Stimulated activated CD8-positive, alpha-beta memory T cell treated with anti-CD3 and anti-CD28 coated beads, Interleukin-2, amount 100 ng/mL, for 48 hours (primary cell): ENCODE measurements around the gene CCDC50.
A peak's percentile ranks its signal among the peaks of the same experiment; 100 is the strongest.

Experiments
- DNase-seq, 2 donors: peaks; one replicate each; pipeline ENCODE4 v3.0.0-alpha.2; 2020; ENCODE audit warnings: low read depth in 2 of 2

CCDC50 gene

GRCh38 chr3:191328962-191329653 lies at the start of gene CCDC50:
Gene CCDC50, plus strand, starts transcription at chr3:191329394. Its CDS starts 281 bp downstream, at chr3:191329675.
- DNase-seq, result peak in 1 of 2 donors; percentile 35

DNA sequence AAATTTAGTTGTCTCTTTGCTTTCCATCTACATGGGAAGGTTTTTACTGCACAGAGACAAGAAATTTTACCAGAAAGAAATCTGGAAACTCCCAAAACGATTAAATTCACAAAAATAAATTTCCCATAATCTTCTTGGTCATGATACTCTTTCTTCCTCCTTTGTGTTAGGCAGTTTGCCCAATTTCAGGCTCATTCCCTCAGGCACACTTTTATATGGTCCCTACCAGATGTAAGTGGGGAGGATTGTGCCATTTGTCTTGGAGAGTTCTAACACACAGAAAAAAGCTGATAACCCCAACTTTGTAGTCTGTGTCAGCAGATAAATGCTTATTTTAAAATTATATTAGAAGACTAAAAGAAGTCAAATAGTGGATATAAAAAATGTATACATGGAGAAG lies 49.1 kb upstream of the CCDC50 start:
- DNase-seq, result no peak

GRCh38 chr3:191280882-191281281 lies 48.3 kb upstream of the CCDC50 start:
- no peak for DNase-seq

DNA sequence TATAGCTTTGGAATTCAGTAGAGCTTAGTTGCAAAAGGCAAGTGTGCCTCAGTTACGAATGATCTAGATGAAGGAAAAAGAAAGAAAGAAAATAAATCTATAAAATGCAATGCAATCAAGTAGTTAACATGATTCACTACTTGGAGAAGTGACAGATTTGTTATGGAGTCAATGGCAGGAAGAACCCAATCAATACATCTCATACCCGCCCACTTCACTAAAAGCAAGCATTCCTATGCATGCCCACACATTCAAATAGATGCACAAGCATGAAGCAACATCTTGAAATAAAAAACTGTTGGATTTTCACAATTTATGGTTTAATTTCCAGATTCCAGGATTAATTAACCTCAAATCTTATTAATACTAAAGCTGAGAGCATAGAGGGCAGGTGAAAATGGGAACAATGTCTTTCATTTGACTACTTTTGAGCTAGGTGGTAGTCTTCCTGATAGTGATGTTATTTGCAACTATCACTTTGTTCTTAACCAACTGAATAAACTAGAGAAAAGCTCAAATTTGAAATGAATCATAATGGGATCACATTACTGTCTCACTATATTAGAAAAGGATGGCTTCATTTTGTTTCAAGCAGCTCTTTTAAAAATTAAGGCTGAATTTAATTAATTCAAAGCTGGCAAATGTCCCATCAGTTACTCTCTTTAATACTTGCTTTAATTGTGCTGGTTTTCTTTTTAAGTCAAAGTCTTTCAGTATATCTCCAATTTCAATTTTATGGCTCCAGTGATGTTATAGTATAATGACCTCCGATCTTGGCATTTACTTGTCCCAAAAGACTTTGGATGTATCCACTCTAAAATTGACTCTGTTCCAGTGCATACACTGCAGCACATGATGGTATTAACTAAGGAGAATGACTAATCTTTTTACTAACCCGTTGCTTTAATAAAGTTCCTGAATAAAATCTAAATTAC lies 46.7 kb upstream of the CCDC50 start:
- no peak for DNase-seq

DNA sequence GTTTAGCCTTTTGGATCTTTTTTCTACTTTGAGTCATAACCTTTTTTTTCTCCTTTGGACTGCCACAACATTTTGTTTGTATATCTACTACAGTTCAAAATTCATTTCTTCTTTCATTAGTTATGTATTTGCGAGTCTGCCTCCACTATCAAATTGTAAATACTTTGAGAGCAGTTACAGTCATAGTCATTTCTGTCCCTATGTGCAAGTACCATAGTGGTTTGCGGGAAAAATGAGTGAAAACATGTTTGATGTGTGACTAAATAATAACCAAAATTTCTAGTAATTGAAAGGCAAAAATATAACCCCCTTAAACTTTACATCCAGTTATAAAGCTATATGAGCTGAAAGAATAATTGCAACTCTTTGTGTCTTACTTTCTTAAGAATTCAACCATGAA lies 45.8 kb upstream of the CCDC50 start:
- DNase-seq, result no peak

- DNase-seq, result no peak
Observed at GRCh38 chr3:191290311-191291025, 38.7 kb upstream of the CCDC50 start.

DNA sequence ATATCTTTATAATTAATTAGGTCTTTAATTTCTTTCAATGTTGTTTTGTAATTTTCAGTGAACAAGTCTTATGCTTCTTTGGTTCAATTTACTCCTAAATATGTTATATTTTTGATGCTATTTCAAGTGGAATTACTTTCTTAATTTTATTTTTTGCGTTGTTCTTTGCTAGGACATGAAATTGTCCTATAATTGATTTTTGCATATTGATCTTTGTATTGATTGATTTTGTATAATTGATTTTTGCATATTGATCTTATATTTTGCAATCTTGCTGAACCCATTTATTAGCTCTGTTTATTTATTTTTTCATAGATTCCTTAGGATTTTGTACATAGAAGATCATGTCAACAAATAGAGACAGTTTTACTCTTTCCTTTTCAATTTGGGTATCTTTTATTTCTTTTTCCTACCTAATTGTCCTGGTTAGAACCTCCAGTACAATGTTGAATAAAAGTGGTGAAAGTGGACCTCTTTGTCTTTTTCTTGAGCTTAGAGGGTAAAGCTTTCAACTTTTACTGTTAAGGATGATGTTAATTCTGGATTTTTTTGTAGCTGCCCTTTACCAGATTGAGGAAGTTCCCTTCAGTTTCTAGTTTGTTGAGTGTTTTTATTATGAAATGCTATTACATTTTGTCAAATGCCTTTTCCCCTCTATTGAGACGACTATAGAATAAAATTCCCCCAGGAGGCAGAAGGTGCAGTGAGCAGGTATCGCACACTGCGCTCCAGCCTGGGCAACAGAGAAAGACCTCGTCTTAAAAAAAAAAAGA lies 36.8 kb upstream of the CCDC50 start:
- DNase-seq, result no peak

DNA sequence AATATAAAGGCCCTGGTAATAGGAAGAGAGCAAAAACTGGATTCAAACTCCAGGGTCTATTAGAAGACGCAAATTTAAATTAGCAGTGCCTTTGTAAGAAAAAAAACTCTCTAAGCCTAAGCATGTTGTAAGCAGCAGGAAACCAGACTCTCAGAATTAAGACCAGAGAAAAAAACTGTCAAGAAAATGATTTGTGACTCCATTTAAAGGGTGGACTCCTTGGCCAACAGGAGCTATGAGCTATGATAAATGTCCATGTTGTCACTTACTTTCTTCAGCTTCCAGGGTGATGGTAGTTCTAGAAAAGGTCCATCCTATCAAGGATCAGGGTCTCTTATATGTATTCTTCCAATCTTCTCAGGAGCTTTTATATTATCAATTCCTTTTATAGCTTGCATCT lies 34.9 kb upstream of the CCDC50 start:
- no peak for DNase-seq

GRCh38 chr3:191296041-191296541 lies 33.1 kb upstream of the CCDC50 start:
- DNase-seq, result no peak

DNA sequence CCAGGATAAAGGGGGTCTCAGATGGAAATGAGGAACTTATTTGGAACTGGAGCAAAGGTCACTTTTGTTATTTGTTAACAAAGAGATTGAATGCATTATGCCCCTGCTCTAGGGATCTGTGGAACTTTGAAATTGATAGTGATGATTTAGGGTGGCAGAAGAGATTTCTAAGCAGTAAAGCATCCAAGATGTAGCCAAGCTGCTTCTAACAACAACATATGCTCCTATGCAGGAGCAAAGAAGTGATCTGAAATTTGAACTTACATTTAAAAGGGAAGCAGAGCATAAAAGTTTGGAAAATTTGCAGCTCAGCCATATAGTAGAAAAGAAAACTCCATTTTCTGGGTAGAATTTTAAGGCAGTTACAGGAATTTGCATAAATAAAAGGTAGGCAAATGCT lies 30.3 kb upstream of the CCDC50 start:
- no peak for DNase-seq

- DNase-seq, result no peak
Observed at GRCh38 chr3:191300422-191300821, 28.8 kb upstream of the CCDC50 start.

DNA sequence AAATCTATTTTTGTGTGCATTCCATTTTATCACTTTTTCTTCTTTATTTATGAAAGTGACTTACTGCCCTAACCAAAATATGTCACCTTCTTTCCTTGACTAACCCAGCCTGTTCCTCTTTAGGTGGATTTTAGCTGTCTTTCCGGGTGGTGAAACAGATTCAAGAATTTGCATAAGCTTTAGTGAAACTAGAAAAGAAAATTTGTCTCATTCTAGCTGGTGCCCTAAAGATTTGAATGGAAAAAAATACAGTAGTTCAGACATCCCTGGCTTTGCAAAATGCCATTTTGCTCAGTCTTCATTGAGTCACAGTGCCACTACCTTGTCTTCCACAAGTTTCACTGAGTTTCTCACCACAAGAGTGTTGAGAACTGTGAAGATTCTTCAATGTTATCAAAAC lies 28.2 kb upstream of the CCDC50 start:
- no peak for DNase-seq

DNA sequence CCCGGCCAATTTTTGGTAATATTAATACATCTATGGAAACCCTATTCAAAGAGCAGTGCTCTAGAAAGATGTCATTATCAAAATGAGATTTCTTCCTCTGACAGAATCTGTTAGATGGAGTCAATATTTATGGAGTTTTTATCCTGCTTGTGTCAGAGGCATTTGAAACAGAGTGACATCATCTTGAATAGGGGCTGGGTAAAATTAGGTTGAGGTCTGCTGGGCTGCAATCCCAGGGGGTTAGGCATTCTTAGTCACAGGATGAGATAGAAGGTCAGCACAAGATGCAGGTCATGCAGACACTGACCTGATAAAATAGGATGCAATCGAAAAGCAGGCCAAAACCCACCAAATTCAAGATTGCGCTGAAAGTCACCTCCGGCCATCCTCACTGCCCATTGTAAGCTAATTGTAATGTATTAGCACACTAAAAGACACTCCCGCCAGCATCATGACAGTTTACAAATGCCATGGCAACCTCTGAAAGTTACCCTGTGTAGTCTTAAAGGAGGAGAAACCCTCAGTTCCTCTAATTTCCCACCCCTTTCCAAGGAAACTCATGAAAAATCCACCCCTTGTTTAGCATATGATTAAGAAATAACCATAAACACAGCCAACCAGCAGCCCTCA lies 27.3 kb upstream of the CCDC50 start:
- no peak for DNase-seq

GRCh38 chr3:191302451-191302850 lies 26.7 kb upstream of the CCDC50 start:
- DNase-seq, result no peak

DNA sequence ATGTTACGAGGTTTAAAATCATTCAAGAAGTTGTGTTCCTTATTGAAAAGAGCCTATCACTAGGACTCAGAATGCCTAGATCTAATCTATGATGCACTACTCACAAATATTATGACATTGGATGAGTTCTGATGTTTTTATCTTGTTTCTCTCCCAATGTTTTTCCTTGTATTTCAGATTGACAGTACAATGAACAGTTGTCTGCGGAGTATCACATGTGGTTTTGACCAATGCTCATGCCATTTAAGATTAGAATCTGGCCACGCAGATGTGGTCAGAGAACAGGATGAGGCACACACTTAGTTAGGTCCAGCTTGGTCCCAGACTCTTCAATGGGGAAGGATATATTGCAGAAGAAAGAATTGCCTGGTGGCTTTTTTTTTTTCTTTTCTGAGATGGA lies 25.6 kb upstream of the CCDC50 start:
- no peak for DNase-seq

GRCh38 chr3:191306428-191306827 lies 22.8 kb upstream of the CCDC50 start:
- DNase-seq, result no peak

DNA sequence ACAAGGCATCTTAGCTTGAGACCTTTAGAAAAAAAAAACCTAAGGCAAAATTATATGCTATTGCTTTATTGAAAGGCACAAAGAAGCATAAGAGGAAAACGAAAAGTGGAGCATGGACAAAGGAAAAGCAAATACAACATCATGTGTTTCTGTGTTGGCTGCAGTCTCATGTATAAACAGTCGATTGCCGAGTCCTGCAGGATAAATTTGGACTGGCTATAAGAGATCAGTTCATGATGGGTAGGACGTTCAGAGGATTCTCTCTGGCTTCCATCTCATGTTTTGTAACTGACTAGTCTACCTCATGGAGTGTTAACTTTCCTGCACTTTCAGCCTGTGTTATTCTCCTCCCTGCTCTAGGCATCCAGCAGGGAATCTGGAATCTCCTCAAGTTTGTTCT lies 21.9 kb upstream of the CCDC50 start:
- DNase-seq, result no peak

DNA sequence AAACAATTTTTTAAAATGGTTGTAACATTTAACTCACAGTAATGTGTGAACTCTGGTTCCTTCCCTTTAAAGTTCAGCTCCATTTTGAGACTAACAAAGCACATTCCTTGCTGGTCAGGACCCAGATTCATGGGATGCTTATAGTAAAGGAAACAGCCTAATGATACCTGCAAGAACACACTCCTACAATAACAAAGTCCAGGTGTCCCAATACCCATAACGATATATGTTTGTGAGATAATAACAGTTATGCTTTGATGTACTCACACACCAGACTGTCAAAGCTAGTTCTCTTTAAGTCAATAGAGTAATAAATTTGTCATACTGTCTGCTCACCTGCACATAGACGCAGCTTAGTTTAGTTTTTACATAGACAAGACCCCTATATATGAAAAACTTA lies 15.9 kb upstream of the CCDC50 start:
- no peak for DNase-seq

- no peak for DNase-seq
Observed at GRCh38 chr3:191314109-191314728, 15.0 kb upstream of the CCDC50 start.

DNA sequence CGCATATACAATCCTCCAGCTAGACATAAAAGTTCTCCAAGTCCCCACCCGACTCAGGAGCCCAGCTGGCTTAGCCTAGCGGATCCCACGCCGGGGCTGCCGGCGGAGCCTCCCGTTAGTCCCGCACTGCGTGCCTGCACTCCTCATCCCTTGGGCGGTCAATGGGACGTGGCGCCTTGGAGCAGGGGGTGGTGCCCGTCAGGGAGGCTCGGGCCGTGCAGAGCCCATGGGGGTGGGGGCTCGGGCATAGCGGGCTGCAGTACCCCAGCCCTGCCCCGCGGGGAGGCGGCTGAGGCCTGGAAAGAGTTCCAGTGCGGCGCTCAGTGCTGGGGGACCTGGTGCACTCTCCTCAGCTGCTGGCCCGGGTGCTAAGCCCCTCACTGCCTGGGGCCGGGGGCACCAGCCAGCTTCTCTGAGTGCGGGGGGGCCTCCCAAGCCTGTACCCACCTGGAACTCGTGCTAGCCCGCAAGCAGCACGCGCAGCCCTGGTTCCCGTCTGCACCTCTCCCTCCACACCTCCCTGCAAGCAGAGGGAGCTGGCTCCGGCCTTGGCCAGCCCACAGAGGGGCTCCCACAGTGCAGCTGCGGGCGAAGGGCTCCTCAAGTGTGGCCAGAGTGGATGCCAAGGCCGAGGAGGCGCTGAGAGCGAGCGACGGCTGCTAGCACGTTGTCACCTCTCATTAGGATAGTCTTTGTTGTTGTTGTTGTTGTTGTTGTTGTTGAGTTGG lies 12.2 kb upstream of the CCDC50 start:
- no peak for DNase-seq
